ENCODE data around the gene PRKCE.

PRKCE gene

GRCh38 chr2:45979065-45979464, 327.6 kb downstream of the PRKCE start:
- no peak for DNase-seq (ENCODE audit: extremely low read depth in 1 of 2, low read depth in 1 of 2)

DNA sequence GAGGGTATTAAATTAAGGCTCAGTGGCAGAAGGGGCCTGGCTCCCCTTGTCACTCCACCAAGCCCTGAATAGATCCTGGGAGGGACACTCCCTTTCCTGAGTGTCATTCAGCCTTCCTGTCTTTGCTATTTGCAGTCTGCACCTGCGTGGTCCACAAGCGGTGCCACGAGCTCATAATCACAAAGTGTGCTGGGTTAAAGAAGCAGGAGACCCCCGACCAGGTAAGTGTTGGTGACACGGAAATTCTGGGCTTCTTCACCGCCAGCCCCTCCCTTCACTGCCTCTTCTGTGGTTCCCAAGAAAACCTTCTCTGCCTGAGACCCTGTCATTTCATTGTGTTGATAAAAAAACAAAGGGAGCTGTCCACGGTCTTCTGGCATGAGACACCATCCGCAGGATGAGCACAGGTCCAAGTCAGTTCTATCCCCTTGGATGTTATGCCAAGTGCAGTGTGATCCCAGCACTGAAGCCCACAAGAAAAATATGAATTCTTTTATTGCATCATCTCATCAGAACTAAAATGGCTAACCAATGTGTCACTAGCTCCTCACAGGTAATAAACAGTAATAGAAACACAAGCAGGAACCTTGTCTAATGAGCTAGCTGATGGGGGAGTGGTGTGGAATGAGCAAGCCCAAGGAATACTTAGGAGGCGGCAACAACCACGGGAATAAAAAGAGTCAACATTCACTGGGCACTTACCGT, 328.8 kb downstream of the PRKCE start:
- DNase-seq (ENCODE audit: extremely low read depth in 1 of 2, low read depth in 1 of 2), result no peak

- DNase-seq (ENCODE audit: extremely low read depth in 1 of 2, low read depth in 1 of 2), result no peak
Measured at GRCh38 chr2:45981384-45981930, 330.0 kb downstream of the PRKCE start.

GRCh38 chr2:45982096-45982495, 330.6 kb downstream of the PRKCE start:
- DNase-seq (ENCODE audit: extremely low read depth in 1 of 2, low read depth in 1 of 2), result no peak

GRCh38 chr2:45983213-45983612, 331.7 kb downstream of the PRKCE start:
- DNase-seq (ENCODE audit: extremely low read depth in 1 of 2, low read depth in 1 of 2), result no peak

GRCh38 chr2:45984366-45984765, 332.9 kb downstream of the PRKCE start:
- no peak for DNase-seq (ENCODE audit: extremely low read depth in 1 of 2, low read depth in 1 of 2)

GRCh38 chr2:45984896-45985473, 333.5 kb downstream of the PRKCE start:
- DNase-seq (ENCODE audit: extremely low read depth in 1 of 2, low read depth in 1 of 2), result no peak

DNA sequence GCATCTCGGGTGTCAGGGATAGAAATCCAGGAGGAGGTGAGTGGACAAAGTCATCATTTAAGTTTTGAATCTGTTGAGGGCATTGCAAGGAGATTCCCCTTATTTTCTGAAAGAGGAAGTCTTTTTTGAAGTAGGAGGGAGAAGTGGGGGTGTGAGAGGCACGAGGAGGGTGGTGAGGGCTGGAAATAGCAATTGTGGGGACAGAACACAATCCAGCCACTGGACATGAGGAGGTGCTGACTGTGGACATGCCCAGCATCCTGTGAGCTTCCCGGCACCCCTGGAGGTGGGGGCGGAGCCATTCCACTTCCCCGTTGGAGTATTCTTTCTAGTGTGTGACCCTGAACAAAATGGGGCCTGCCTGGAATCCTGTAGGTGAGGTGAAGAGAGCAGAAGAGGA, 335.0 kb downstream of the PRKCE start:
- DNase-seq (ENCODE audit: extremely low read depth in 1 of 2, low read depth in 1 of 2), result no peak

DNA sequence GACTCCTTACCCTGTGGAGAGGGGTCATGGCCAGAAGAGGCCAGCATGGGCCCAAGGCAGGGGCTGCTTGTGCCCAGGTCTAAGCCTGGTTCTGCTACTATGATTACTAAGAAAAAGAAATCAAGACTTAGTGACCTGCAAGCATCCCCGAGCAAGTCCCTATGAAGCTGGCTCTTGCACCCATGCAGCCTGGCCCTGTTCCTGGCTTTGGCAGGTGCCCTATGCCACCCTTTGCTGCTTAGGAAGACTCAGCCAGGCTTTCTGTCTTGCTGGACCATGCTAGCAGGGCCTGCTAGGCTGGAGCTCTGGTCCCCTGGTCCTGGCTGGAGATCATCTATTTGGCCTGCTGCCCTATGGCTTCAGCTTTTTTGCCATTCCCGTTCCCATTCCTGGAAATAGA, 336.4 kb downstream of the PRKCE start:
- no peak for DNase-seq (ENCODE audit: extremely low read depth in 1 of 2, low read depth in 1 of 2)

GRCh38 chr2:45988879-45989278, 337.4 kb downstream of the PRKCE start:
- DNase-seq (ENCODE audit: extremely low read depth in 1 of 2, low read depth in 1 of 2), result no peak

DNA sequence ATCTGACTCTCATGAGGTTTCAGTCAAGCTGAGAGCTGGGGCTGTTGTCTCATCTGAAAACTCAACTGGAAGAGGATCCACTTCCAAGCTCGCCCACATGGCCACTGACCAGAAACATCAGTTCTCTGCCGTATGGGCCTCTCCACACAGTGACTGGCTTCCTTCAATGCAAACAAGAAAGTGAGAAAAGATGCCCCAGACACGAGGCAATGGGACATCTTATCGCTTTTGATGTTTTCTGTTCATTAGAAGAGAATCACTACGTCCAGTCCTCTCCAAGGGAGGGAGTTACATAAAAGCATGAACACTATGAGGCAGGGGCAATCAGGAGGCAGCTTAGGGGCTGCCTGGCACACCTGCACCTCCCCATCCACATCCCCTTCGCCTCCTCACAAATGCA, 338.7 kb downstream of the PRKCE start:
- no peak for DNase-seq (ENCODE audit: extremely low read depth in 1 of 2, low read depth in 1 of 2)

DNA sequence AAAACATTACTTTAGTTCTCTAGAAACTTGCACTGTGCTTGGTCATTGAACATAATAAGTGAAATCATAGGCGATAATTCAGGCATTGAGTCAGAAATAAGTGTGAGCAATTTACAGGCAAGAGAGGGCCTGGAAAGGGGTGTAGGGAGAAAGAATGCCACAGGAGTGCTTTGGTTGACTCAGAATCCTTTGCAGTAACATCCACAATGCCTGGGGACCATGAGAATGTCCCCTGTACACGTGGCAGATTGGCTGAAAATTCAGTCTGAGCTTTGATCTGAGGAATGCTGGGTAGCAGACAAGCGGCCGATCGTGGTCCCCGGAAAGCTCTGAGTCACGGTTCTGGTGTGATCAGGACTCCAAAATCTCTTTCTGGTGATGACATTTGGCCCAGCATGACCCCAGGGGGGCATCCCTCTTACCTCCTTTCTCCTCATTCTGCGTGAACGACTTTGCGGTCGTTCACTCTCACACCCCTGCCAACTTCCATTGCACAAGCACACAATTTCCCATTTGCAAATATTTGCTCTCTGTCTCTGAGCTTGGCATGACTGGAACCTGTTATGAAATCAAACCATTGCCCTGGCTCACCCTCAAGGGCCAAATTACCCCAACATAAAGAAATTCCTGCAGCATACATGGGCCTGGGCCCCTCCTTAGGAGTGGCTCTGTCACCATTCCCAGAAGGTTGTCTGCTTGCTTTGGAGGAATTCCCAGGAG, 340.7 kb downstream of the PRKCE start:
- no peak for DNase-seq (ENCODE audit: extremely low read depth in 1 of 2, low read depth in 1 of 2)

GRCh38 chr2:45992741-45993475, 341.4 kb downstream of the PRKCE start:
- no peak for DNase-seq (ENCODE audit: extremely low read depth in 1 of 2, low read depth in 1 of 2)

DNA sequence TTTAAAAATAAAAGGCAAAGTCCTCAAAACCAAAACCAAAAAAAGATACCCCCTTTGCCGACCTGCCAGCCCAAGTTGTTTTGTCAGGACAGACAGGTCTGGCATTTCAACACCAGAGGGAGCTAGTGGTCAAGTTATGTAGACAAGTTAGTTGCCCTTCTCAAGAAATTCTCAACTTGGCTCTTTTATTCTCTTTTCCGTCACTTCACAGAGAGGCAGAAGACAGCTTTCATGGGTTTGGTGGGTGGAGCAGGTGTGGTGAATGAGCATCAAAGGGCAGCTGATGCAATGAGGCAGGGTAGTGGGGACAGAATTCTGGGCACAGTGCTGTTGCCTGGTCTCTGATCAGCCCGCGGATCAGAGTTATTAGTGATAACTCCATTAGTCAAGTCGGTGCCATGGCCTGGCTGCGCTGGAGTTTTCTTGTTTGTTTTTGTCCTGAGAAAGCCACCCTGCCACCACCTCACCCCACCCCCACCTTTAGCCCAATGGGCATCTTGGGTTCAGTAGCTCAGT, 342.1 kb downstream of the PRKCE start:
- peak; percentile 14 to 16 for DNase-seq (ENCODE audit: extremely low read depth in 1 of 2, low read depth in 1 of 2)

GRCh38 chr2:45994060-45994459, 342.6 kb downstream of the PRKCE start:
- no peak for DNase-seq (ENCODE audit: extremely low read depth in 1 of 2, low read depth in 1 of 2)

DNA sequence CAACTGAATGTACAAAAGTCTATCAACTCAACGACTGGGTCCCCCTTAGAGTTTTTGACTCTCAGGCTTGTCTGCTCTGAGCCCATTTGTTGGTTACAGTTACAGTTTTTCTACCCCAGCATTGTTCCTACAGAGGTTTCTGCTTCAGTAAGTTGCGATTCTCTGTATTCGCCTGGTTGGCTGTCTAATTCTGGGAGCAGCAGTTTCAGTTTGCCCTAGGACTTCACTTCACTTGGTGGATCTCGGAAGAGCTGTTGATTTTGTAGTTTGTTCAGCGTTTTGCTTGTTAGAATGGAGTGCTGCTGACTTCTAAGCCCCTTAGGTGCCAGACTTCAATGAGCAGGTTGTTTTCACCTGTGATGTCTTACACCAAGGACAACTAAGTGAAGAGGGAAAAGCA, 349.2 kb downstream of the PRKCE start:
- no peak for DNase-seq (ENCODE audit: extremely low read depth in 1 of 2, low read depth in 1 of 2)

DNA sequence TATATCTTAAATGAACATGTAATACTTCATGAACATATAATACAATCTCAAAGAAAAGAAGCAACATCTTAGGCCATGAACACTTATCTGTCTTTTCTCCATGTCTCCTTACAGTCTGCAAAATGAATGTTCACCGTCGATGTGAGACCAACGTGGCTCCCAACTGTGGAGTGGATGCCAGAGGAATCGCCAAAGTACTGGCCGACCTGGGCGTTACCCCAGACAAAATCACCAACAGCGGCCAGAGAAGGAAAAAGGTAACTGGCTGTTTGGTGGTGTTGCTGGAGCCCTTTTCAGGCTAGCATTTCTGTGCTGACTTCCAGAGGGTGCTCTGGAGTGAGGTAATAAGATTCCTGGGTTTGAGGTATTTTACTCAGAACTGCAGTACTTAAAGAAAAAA, 349.8 kb downstream of the PRKCE start:
- DNase-seq (ENCODE audit: extremely low read depth in 1 of 2, low read depth in 1 of 2), result no peak

DNA sequence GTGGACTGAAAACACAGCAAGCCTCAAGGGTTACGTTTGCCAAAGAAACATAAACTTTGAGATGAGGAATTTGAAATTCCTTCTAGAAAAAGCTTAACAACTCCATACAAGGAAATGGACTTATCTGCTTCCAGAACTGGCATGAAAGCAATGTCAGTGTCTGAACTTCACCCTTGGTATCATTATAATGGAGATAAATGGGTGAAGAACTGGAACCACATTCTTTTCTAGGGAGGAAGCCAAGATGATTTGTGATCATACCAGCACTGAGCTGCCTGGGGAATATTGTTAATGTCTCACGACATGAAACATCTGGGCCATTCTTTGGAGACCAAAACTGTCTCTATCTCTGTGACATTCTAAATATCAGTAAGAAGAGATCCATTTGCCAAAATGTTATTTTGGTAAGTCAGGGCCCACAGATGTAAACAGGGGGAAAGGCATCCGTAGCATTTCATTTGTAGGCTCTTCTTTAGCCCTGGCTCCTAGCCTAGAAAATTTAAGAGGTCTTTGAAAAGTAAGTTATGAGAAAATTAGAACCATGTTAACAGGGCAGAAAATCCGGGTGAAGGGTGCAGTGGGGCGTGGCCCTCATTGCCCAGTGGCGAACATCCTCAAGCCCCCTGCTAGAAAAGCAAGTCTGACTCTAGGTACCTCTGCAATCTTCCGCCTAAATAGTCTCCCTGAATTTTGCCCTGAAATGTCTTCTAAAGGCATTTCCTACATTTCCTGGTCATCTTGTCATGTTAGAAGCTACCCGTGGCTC, 350.4 kb downstream of the PRKCE start:
- DNase-seq (ENCODE audit: extremely low read depth in 1 of 2, low read depth in 1 of 2), result no peak

DNA sequence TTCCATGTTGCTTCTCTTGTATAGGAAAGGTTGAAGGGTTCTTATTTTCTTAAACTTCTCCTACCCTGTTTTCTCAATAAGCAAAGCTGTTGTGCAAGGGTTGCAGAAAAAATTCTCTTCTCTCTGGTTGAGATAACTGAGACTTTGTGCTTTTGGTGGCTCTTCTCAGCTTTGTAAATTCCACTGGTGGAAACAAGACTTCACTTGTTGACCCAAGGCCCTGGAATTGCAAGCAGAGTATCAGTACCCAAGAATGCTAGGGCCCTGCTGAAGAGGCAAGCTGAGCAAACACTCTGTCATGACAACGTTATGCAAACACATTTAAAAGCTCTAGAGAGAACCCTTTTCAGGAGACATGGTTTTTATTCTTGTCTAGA, 351.0 kb downstream of the PRKCE start:
- DNase-seq (ENCODE audit: extremely low read depth in 1 of 2, low read depth in 1 of 2), result no peak

GRCh38 chr2:46002947-46003346, 351.5 kb downstream of the PRKCE start:
- no peak for DNase-seq (ENCODE audit: extremely low read depth in 1 of 2, low read depth in 1 of 2)
